Sigmoid colon (tissue), 7 donors: ENCODE data around the gene KLHDC7A. TPM values are rescaled to one million over a fixed set of nuclear protein-coding genes. Genes with fewer than 3 reads are reported as not detected.

Experiments
- DNase-seq: peaks from one replicate; pipeline ENCODE4 v3.0.0-alpha.2; 2019
- H3K27ac ChIP-seq, 4 donors: fragments of 200-600 bp; sonication (generic); one replicate each; pipeline ENCODE4 v1.5.1; 2016 to 2019; ENCODE audit warnings: mild to moderate bottlenecking in 1 of 4
- H3K27me3 ChIP-seq, 3 donors: fragments of 200-600 bp; sonication (generic); one replicate each; pipeline ENCODE4 v1.5.1; 2019; ENCODE audit warnings: mild to moderate bottlenecking in 1 of 3
- H3K36me3 ChIP-seq, 4 donors: fragments of 200-600 bp; sonication (generic); one replicate each; pipeline ENCODE4 v1.5.1; 2016 to 2019
- H3K4me1 ChIP-seq, 4 donors: fragments of 200-600 bp; sonication (generic); one replicate each; pipeline ENCODE4 v1.5.1; 2017 to 2019
- H3K4me3 ChIP-seq, 4 donors: fragments of 200-600 bp; sonication (generic); one replicate each; pipeline ENCODE4 v1.5.1; 2017 to 2019; ENCODE audit warnings: mild to moderate bottlenecking in 2 of 4, moderate library complexity in 1 of 4
- H3K9me3 ChIP-seq, 4 donors: fragments of 200-600 bp in 3 of 4; sonication (generic) in 3 of 4; one replicate each; pipeline versions ENCODE4 v1.5.1 to v1.6.1; 2013 to 2019
- EP300 ChIP-seq, 4 donors: sonication (generic); formaldehyde crosslinking; IDR thresholded peaks; one replicate each; pipeline ENCODE4 v1.6.1; 2017; ENCODE audit warnings: antibody characterized with exemption in 4 of 4
- POLR2A ChIP-seq, 2 donors: fragments of 450-650 bp; IDR thresholded peaks; one replicate each; pipeline ENCODE4 v1.6.1; 2016; ENCODE audit warnings: antibody characterized with exemption in 2 of 2, mild to moderate bottlenecking in 2 of 2, moderate library complexity in 2 of 2
- POLR2AphosphoS5 ChIP-seq, 4 donors: sonication (generic); formaldehyde crosslinking; IDR thresholded peaks; one replicate each; pipeline ENCODE4 v1.6.1; 2017; ENCODE audit warnings: antibody characterized with exemption in 4 of 4
- WGBS, 2 donors: extraction: QIAGEN DNeasy Blood & Tissue Kit; methylation state at CpG; one replicate each; pipeline ENCODE4 v1.1.7; 2013; 5-methylcytosine and 5-hydroxymethylcytosine counted together
- intact Hi-C: fragments of 100-400 bp; cut with DNase I; formaldehyde crosslinking; loops from one replicate; pipeline ENCODE4 v1.15.1; 2023
- polyA plus RNA-seq, 3 donors: library from polyadenylated mRNA; stranded (reverse); fragments of 200-250 nt; gene quantifications; one replicate each; pipeline ENCODE4 v1.2.3, GENCODE V29; 2013
- total RNA-seq, 4 donors: library from RNA; depleted of rRNA; stranded (reverse); fragments of >200 nt; gene quantifications; one replicate each; pipeline ENCODE4 v1.1.0, GENCODE V29; 2016
- TF ChIP-seq, protein P1 (sequence below), 4 experiments: fragments of 450-650 bp in 3 of 4; fragments of 200-600 bp in 1 of 4; IDR thresholded peaks; one replicate each; pipeline ENCODE4 v1.5.1; 2016 to 2019; ENCODE audit warnings: antibody characterized with exemption in 4 of 4, mild to moderate bottlenecking in 3 of 4, moderate library complexity in 2 of 4
- donor health status: healthy with polysubstance abuse.
- donor health status: Bipolar disorder and iron deficiency.
- donor health status: healthy.

KLHDC7A gene
- total and polyA plus RNA-seq, 7 donors: under 0.01 to 0.60 (median 0.35) TPM; not detected in 4

- intact Hi-C loops: no loop called here
- Histone ChIP-seq H3K9me3 (peaks cover 3 to 15% (median 8%) of the 10 kb centered on the region in 4 donors), H3K4me3 (no peak overlapping the region), H3K36me3 (no peaks in the 10 kb centered on the region), H3K27ac (no peak overlapping the region), H3K4me1 (no peaks in the 10 kb centered on the region), H3K27me3 (peaks cover 0 to 6% (median 0%) of the 10 kb centered on the region in 3 donors)
- TF ChIP-seq POLR2A (IDR thresholded peaks at IDR 0.05) (no peak), POLR2AphosphoS5 (IDR thresholded peaks at IDR 0.05) (no peak), EP300 (IDR thresholded peaks at IDR 0.05) (no peak)
- TF ChIP-seq, protein P1, sequence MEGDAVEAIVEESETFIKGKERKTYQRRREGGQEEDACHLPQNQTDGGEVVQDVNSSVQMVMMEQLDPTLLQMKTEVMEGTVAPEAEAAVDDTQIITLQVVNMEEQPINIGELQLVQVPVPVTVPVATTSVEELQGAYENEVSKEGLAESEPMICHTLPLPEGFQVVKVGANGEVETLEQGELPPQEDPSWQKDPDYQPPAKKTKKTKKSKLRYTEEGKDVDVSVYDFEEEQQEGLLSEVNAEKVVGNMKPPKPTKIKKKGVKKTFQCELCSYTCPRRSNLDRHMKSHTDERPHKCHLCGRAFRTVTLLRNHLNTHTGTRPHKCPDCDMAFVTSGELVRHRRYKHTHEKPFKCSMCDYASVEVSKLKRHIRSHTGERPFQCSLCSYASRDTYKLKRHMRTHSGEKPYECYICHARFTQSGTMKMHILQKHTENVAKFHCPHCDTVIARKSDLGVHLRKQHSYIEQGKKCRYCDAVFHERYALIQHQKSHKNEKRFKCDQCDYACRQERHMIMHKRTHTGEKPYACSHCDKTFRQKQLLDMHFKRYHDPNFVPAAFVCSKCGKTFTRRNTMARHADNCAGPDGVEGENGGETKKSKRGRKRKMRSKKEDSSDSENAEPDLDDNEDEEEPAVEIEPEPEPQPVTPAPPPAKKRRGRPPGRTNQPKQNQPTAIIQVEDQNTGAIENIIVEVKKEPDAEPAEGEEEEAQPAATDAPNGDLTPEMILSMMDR (IDR thresholded peaks at IDR 0.05): no peak
- 46 to 55% methylated on average over 1 of the region's 1 CpG for WGBS, 2 donors
- no peak for DNase-seq
Measured at GRCh38 chr1:18515120-18515667, 34.5 kb downstream of the KLHDC7A start.

GRCh38 chr1:18516473-18516872, 35.7 kb downstream of the KLHDC7A start:
- Histone ChIP-seq H3K36me3 (no peaks in the 10 kb centered on the region), H3K27me3 (peaks cover 0 to 6% (median 0%) of the 10 kb centered on the region in 3 donors), H3K27ac (no peak overlapping the region), H3K9me3 (peaks cover 3 to 15% (median 8%) of the 10 kb centered on the region in 4 donors), H3K4me3 (no peak overlapping the region), H3K4me1 (no peaks in the 10 kb centered on the region)
- no peak for TF ChIP-seq EP300 (IDR thresholded peaks at IDR 0.05)
- no peak for TF ChIP-seq POLR2AphosphoS5 (IDR thresholded peaks at IDR 0.05)
- TF ChIP-seq, protein P1 (IDR thresholded peaks at IDR 0.05): no peak
- no peak for TF ChIP-seq POLR2A (IDR thresholded peaks at IDR 0.05)
- 73 to 79% methylated on average over 1 of the region's 1 CpG for WGBS, 2 donors
- intact Hi-C loops: no loop called here
- no peak for DNase-seq

GRCh38 chr1:18526436-18527275, 45.9 kb downstream of the KLHDC7A start:
- Histone ChIP-seq H3K27ac (no peak overlapping the region), H3K4me1 (no peaks in the 10 kb centered on the region), H3K36me3 (no peaks in the 10 kb centered on the region), H3K27me3 (peaks cover 0 to 4% (median 0%) of the 10 kb centered on the region in 3 donors), H3K9me3 (no peaks in the 10 kb centered on the region), H3K4me3 (no peak overlapping the region)
- intact Hi-C loops: no loop called here
- no peak for DNase-seq
- TF ChIP-seq EP300 (IDR thresholded peaks at IDR 0.05) (no peak), POLR2A (IDR thresholded peaks at IDR 0.05) (no peak), POLR2AphosphoS5 (IDR thresholded peaks at IDR 0.05) (no peak)
- TF ChIP-seq, protein P1 (IDR thresholded peaks at IDR 0.05): no peak
- 84 to 89% methylated on average over 6 of the region's 6 CpGs for WGBS, 2 donors

DNA sequence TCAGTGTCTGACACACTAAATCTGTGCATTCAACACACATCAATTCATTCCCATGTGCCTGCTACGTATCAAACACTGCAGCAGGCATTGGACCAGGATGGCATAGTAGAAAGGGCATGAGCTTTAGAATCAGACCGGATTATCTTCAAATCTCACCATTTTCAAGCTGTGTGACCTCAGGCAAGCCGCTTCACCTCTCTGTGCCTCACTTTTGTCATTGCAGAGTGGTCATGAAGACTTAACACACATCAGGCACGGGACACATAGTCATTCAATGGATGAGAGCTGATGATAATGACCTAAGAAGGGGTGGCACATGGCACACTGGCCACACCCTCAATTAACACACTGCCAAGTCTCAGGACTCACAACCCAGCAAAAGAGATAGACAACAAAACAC, 46.8 kb downstream of the KLHDC7A start:
- TF ChIP-seq POLR2A (IDR thresholded peaks at IDR 0.05) (no peak), EP300 (IDR thresholded peaks at IDR 0.05) (no peak), POLR2AphosphoS5 (IDR thresholded peaks at IDR 0.05) (no peak)
- TF ChIP-seq, protein P1 (IDR thresholded peaks at IDR 0.05): no peak
- no peaks in the 10 kb centered on the region for H3K4me1 ChIP-seq
- no peak overlapping the region for H3K27ac ChIP-seq
- H3K27me3 ChIP-seq: peaks cover 0 to 4% (median 0%) of the 10 kb centered on the region in 3 donors
- WGBS, 2 donors: 74 to 77% methylated on average over 4 of the region's 4 CpGs
- no peaks in the 10 kb centered on the region for H3K36me3 ChIP-seq
- intact Hi-C loops: no loop called here
- H3K4me3 ChIP-seq: no peak overlapping the region
- no peak for DNase-seq
- H3K9me3 ChIP-seq: no peaks in the 10 kb centered on the region
